GM12891 (cell line): Measurements from ENCODE around the gene FAM50B.

Experiments used
- DNase-seq: peaks from one replicate; pipeline ENCODE4 v3.0.0; 2011; ENCODE audit warnings: low spot score; ENCODE audit not compliant: insufficient read length
- FAIRE-seq: peaks from 2 replicates; lab custom pipeline; 2011; peaks lifted over from hg19 to GRCh38; lab: Jason Lieb, UNC
- PAX5 ChIP-seq: IDR thresholded peaks from 2 replicates; pipeline ENCODE4 v1.6.1; 2011; ENCODE audit warnings: low read length, moderate library complexity, mild to moderate bottlenecking; ENCODE audit not compliant: insufficient read depth, severe bottlenecking
- POLR2A ChIP-seq: IDR thresholded peaks from 2 replicates; pipeline ENCODE4 v1.6.1; 2011; ENCODE audit warnings: low read depth, low read length, control low read depth
- POLR2AphosphoS5 ChIP-seq: IDR thresholded peaks from 2 replicates; pipeline ENCODE4 v1.6.1; 2011; ENCODE audit warnings: low read depth, low read length, control low read depth
- POU2F2 ChIP-seq: IDR thresholded peaks from 2 replicates; pipeline ENCODE4 v1.6.1; 2011; ENCODE audit warnings: low read depth, mild to moderate bottlenecking, control low read depth, low read length, moderate library complexity
- SPI1 ChIP-seq: IDR thresholded peaks from 2 replicates; pipeline ENCODE4 v1.6.1; 2011; ENCODE audit warnings: low read depth, low read length, control low read depth
- TAF1 ChIP-seq: IDR thresholded peaks from 2 replicates; pipeline ENCODE4 v1.6.1; 2011; ENCODE audit warnings: low read depth, low read length, control low read depth

The FAM50B gene

DNA sequence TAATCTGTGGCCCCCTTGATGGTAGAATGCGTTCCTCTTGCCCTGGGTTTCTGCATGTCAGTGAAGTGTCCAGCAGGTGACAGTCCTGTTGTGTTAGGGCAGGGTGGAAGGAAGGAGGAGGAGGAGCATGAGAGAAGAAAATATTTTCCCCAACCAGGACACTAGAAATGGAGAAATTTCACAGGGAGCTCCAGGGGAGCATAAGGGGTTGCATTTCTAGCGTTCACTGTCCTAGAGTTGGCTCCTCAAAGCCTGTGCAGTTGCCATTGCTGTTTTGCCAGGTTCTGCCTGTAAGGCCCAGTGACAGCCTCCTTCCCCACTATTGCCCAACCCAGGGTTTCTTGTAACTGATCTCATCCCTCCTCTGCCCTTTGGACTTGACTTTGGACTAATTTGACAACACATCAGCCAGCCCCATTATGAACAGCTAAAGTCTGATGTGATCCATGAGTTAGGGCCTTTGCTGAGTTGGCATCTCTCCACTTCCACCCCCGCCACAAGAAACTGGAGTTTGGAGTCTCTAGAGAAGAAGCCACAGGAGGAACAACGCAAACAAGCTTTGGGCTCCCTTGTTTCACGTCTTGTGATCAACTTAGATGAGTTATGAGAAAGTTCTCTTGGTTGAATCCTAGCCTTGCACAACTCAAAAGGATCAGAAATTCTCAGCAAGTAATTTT lies 14.0 kb upstream of the FAM50B start:
- TF ChIP-seq POU2F2, result no peak
- FAIRE-seq (no peak), DNase-seq (no peak)

DNA sequence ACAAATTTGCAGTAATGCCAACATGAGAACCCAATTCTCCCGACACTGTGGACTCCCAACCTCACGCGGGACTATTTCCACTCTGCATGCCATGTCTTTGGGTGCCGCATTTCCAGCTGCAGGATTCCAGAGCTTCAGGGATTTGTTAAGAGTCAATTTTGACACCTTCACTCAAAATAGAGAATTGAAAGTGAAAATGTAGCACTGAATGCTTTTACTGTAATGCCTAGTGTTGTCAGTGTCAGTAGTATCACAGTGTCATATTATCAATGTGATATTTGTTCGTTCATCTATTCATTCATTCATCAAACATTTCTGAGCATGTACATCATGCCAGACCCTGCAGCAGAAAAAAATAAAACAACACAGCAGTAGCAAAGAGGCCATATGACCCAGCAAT lies 13.4 kb upstream of the FAM50B start:
- DNase-seq, result no peak
- no peak for TF ChIP-seq SPI1
- no peak for TF ChIP-seq TAF1
- TF ChIP-seq POLR2A, result no peak
- TF ChIP-seq POLR2AphosphoS5, result no peak
- TF ChIP-seq POU2F2, result no peak
- no peak for TF ChIP-seq PAX5
- FAIRE-seq, result no peak

GRCh38 chr6:3836566-3836965 lies 12.6 kb upstream of the FAM50B start:
- TF ChIP-seq TAF1 (no peak), POLR2A (no peak), POU2F2 (no peak), POLR2AphosphoS5 (no peak), PAX5 (no peak), SPI1 (no peak)
- no peak for DNase-seq
- no peak for FAIRE-seq

GRCh38 chr6:3837781-3838180 lies 11.4 kb upstream of the FAM50B start:
- DNase-seq (no peak), FAIRE-seq (no peak)
- TF ChIP-seq POLR2AphosphoS5 (no peak), TAF1 (no peak), POLR2A (no peak), PAX5 (no peak), SPI1 (no peak), POU2F2 (no peak)

- FAIRE-seq (no peak), DNase-seq (no peak)
- TF ChIP-seq PAX5 (no peak), TAF1 (no peak), SPI1 (no peak), POLR2AphosphoS5 (no peak), POLR2A (no peak)
These were observed 9.9 kb upstream of the FAM50B start for GRCh38 chr6:3838992-3839867.

DNA sequence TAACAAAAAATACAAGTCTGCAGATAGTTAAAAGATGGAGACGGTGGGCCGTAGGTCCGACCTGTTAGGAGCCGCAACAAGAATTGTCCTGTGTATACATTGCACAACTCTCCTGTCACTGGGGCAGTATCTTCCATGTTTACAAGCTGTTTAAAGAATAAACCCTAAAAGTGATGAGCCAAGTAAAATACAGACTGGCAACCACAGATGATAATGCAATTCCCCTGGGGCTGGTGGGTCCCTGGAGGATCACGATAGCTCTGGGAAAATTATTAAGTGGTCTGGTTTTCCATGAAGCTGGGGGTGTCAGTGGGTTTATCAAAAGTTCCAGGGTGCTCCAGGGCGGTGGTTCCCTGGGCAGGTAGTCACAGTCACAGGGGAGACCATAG lies 8.1 kb upstream of the FAM50B start:
- FAIRE-seq, result no peak
- TF ChIP-seq PAX5 (no peak), POU2F2 (no peak)
- no peak for DNase-seq

- DNase-seq, result no peak
- no peak for TF ChIP-seq TAF1
- no peak for TF ChIP-seq SPI1
- no peak for TF ChIP-seq POLR2A
- TF ChIP-seq PAX5, result no peak
- no peak for TF ChIP-seq POU2F2
- no peak for TF ChIP-seq POLR2AphosphoS5
- FAIRE-seq, result no peak
These were observed 7.2 kb upstream of the FAM50B start for GRCh38 chr6:3841711-3842565.

- FAIRE-seq (no peak), DNase-seq (no peak)
- TF ChIP-seq PAX5, result no peak
These were observed 5.6 kb upstream of the FAM50B start for GRCh38 chr6:3843379-3844096.

GRCh38 chr6:3844097-3844463 lies 5.1 kb upstream of the FAM50B start:
- no peak for FAIRE-seq
- no peak for DNase-seq
- no peak for TF ChIP-seq POLR2A
- TF ChIP-seq POU2F2, result no peak
- TF ChIP-seq TAF1, result no peak
- TF ChIP-seq POLR2AphosphoS5, result no peak
- TF ChIP-seq PAX5, result no peak
- TF ChIP-seq SPI1, result no peak
